Activated T-cell treated with anti-CD3 and anti-CD28 coated beads, Interleukin-2, amount 50 U/mL, for 4 hours (primary cell): ENCODE results near the gene NADK. TPM values are rescaled to one million over a fixed set of nuclear protein-coding genes. Genes with fewer than 3 reads are reported as not detected.
A peak's percentile ranks its signal among the peaks of the same experiment; 100 is the strongest.

ENCODE experiments used
- ATAC-seq, 2 donors: fragments of 200-7000 bp; cut with Tn5 transposase; one replicate each; pipeline ENCODE4 v1.10.0; 2021
- DNase-seq: peaks from one replicate; pipeline ENCODE4 v3.0.0-alpha.2; 2020
- H3K27me3 Mint-ChIP-seq: one replicate; pipeline ENCODE4 v1.8.0; 2021; ENCODE audit warnings: low read depth, mixed read lengths
- H3K36me3 Mint-ChIP-seq: one replicate; pipeline ENCODE4 v1.8.0; 2022; ENCODE audit warnings: mixed read lengths; ENCODE audit not compliant: insufficient read depth
- H3K4me1 Mint-ChIP-seq: one replicate; pipeline ENCODE4 v1.8.0; 2021; ENCODE audit warnings: low read depth, mixed read lengths
- H3K4me3 Mint-ChIP-seq: one replicate; pipeline ENCODE4 v1.8.0; 2021; ENCODE audit warnings: mild to moderate bottlenecking, moderate library complexity, mixed read lengths
- H3K9me3 Mint-ChIP-seq: one replicate; pipeline ENCODE4 v1.8.0; 2021; ENCODE audit warnings: mixed read lengths
- total RNA-seq, 3 donors: library from RNA; stranded (reverse); gene quantifications; one replicate each; pipeline ENCODE4 v1.2.1, GENCODE V29; 2021

Gene NADK
- total RNA-seq, 3 donors from 2014 or later, result 98.7 to 108 (median 106) TPM

DNA sequence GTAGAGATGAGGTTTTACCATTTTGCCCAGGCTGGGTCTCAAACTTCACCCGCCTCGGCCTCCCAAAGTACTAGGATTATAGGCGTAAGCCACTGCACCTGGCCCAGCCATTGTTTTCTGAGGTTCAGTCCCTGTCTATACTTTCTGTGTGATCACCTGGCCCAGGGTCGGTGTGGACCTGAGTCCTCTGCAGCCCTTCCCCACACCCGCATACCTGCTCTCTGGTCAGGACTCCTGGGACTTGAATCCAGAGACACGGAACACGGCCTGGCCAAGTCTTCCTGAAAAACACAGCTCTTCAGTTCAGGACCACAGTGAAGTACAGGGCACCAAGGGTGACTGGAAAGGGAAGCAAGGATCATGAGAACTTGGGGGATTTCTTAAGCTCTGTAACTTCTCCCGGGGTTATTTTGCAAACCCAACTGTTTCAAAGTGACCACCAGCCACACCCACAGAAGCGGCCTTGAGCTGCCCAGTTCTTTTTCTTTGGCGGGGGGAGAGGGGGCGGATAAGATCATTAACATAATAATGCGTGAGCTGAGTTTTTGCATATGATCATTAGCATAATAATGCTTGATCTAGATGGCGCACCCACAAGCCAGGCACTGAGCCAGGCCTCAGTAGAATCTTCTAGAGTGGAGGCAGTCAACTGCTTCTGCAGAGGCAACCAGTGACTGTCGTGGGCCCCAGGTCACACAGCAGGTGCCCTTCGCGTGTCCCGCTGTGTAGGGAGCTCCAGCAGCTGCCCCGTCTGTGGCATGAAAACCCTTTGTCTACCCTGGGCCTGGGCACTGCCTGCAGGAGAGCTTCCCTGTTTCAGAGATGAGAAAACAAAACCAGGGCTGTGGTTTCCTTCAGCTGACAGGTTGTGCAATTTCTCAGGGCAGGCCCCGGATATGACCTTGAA is 1.7 kb upstream of the NADK start:
- Mint-ChIP-seq H3K36me3 (no peaks in the 10 kb centered on the region), H3K27me3 (no peaks in the 10 kb centered on the region), H3K4me1 (peaks cover 65% of the 10 kb centered on the region), H3K9me3 (no peaks in the 10 kb centered on the region), H3K4me3 (peak overlapping the region; percentile 78)
- no peak for DNase-seq
- ATAC-seq, result peak; percentile 16 to 28

DNA sequence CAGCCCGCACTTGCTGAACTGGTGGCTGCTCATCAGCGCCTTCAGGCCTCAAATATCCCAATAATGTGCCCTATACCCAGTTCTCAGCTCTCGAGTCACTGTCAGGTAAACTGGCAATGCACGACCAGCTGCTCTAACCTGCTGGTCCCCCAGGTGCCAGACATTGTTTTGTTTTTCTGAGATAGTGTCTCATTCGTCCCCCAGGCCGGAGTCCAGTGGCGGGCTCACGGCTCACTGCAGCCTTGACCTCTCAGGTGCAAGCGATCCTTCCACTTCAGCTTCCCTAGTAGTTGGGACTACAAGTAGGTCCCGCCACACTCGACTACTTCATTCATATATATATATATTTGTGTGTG is 1.0 kb upstream of the NADK start:
- DNase-seq (no peak), ATAC-seq (no peak)
- no peaks in the 10 kb centered on the region for H3K27me3 Mint-ChIP-seq
- H3K4me1 Mint-ChIP-seq, result peaks cover 69% of the 10 kb centered on the region
- peak overlapping the region; percentile 78 for H3K4me3 Mint-ChIP-seq
- no peaks in the 10 kb centered on the region for H3K9me3 Mint-ChIP-seq
- H3K36me3 Mint-ChIP-seq, result no peaks in the 10 kb centered on the region

DNA sequence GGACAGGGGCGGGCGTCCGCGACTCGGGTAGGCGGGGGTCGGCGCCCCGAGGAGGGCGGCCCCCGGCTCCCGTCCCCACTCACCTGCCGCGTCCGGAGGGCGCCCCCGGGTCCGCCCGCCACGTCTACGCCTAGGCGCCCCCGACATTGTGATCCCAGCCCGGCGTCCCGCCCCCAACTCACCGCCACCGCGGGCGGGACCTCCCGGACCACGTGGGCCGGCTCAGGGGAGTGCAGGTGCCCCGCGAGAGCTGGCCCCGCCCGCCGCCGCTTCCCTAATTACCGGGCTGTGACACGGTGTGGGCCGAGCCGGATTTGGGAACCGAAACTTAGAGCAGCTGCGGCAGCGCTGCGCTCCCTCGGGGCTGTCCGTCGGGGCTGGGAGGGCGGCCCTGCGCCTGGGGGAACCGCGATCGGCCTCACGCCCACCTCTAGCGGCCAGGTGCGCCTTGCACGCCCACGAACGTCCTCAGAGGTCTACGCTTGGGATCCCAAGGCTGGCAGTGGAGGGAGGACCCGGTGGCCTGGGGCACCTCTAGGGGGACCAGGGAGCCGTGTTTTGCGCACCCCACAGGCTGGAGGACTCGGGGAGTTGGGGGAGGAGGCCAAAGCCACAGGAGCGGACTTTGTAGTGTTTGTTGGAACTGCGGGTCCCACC is 521 bp upstream of the NADK start:
- Mint-ChIP-seq H3K36me3 (no peaks in the 10 kb centered on the region), H3K4me3 (peak overlapping the region; percentile 78), H3K9me3 (no peaks in the 10 kb centered on the region), H3K4me1 (peaks cover 70% of the 10 kb centered on the region), H3K27me3 (no peaks in the 10 kb centered on the region)
- peak; percentile 73 for DNase-seq
- peak; percentile 62 for ATAC-seq

DNA sequence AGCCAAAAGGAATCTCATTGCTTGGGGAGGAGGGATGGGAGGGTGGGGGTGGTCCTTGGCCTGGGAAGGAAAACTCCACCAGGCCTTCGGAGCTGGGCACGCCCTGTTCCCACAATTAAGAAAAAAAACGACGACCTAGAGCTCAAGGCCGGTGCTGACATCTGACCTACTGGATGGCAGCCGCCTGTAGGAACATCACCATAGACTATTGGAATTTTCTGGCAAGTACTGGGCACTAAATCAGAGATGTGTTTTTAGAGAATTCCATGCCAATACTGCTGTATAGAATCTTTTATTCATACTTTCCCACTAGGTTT is 729 bp downstream of the NADK start:
- Mint-ChIP-seq H3K9me3 (no peaks in the 10 kb centered on the region), H3K36me3 (peaks cover under 1% of the 10 kb centered on the region), H3K4me1 (peaks cover 59% of the 10 kb centered on the region), H3K4me3 (peak overlapping the region; percentile 81), H3K27me3 (no peaks in the 10 kb centered on the region)
- DNase-seq (no peak), ATAC-seq (no peak)

DNA sequence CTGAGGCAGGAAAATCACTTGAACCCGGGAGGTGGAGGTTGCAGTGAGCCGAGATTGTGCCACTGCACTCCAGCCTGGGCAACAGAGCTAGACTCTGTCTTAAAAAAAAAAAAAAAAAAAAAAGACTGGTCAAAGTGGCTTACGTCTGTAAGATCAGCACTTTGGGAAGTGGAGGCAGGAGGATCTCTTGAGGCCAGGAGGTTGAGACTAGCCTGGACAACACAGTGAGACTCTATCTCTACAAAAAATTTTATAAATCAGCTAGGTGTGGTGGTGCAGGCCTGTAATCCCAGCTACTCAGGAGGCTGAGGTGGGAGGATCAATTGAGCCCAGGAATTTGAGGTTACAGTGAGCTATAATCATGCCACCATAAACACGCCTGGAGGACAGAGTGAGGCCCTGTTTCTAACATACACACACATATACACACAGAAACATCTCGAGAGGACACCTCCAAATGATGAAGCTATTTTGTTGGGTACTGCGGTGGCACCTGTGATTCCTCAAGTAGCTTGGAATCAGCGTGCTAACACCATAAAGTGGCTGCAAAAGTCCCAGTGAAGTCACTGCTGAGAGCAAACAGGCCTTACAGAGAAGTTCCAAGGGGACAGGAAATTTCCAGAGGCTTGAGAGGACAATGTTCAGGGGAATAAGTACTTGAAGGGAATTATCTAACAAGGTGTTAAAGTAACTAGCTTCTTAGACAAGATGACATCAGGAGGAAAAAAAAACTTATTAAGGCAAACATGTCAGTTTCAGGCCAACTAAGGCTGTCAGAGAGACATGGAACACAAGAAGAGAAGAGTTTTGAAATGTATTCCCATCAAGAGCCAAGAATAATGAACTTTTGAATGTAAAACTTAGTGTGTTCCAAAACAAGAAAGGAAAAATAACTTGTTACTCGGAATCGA is 1.3 kb downstream of the NADK start:
- DNase-seq, result no peak
- Mint-ChIP-seq H3K4me3 (peak overlapping the region; percentile 81), H3K9me3 (no peaks in the 10 kb centered on the region), H3K27me3 (no peaks in the 10 kb centered on the region), H3K4me1 (peaks cover 58% of the 10 kb centered on the region), H3K36me3 (peaks cover 4% of the 10 kb centered on the region)
- no peak for ATAC-seq

DNA sequence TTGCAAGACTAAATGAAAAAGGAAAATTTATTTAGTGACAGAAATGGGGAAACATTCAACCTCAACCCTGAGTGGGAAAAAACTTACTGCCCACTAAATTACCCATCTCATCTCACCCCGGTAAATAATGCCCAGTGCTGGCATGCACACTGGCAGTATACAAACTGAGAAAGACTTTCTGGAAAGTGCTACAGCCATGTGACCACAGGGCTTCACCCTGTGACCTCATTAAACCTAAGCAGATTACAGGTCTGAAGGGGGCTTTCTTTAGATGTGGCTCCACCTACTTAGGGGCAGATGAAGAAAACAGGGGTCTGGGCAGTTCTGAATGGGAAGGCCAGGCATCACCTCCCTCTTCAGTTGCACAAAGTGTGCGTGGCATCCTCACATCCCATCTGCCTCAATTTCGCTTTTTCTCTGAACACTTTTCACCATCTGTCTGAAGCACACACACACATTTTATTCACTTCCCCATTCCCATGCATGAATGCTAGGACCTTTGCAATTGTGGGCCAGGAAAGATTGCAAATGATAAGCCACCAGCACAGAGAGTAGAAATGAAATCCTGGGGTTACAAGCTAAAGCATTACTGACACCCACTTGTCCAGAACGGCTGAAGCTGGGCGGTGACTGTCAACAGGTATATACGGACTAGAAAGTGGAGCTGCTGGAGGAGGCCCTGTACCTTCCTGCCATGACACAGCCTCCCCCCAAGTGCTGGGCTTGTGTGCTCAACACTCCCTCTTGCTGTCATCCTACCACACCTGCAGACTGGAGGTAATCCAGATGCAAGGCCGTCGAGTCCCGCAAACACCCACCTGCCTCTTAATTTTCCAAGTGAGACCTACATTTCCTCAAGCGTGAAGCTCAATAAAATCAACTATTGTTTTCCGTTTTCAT is 2.7 kb downstream of the NADK start:
- ATAC-seq (no peak), DNase-seq (no peak)
- Mint-ChIP-seq H3K27me3 (no peaks in the 10 kb centered on the region), H3K4me3 (peak overlapping the region; percentile 81), H3K36me3 (peaks cover 10% of the 10 kb centered on the region), H3K9me3 (no peaks in the 10 kb centered on the region), H3K4me1 (peaks cover 48% of the 10 kb centered on the region)

DNA sequence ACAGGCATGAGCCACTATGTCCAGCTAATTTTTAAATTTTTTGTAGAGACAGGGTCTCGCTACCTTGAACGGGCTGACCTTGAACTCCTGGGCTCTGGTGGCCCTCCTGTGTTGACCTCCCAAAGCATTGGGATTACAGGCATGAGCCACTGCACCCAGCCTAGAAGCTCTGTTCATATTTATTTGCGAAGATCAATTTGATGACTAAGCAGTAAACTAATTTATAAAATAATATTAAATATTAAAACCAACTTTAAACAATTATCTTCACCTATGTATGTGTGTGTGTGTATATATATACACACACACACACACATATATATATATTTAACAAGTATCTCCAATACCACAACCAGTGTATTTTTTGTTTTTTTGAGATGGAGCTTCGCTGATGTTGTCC is 4.4 kb downstream of the NADK start:
- H3K9me3 Mint-ChIP-seq, result no peaks in the 10 kb centered on the region
- no peaks in the 10 kb centered on the region for H3K27me3 Mint-ChIP-seq
- H3K4me1 Mint-ChIP-seq, result peaks cover 32% of the 10 kb centered on the region
- ATAC-seq (no peak), DNase-seq (no peak)
- H3K36me3 Mint-ChIP-seq, result peaks cover 13% of the 10 kb centered on the region
- no peak overlapping the region for H3K4me3 Mint-ChIP-seq

DNA sequence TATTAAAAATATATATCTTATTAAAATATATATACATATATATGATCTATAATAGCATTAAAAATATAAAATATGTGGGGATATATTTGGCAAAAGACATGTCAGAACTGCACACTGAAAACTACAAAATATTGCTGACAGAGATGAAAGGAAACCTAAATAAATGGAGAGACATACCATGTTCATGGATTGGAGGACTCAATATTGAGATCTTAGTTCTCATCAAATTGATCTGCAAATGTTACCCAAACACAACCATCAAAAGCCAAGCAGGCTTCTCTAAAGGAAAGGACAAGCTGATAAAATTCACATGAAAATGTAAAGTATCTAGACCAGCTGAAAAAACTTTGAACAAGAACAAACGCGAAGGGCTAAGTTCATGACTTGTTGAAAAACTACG is 7.2 kb downstream of the NADK start:
- no peak for DNase-seq
- no peaks in the 10 kb centered on the region for H3K9me3 Mint-ChIP-seq
- H3K4me1 Mint-ChIP-seq, result peaks cover 24% of the 10 kb centered on the region

DNA sequence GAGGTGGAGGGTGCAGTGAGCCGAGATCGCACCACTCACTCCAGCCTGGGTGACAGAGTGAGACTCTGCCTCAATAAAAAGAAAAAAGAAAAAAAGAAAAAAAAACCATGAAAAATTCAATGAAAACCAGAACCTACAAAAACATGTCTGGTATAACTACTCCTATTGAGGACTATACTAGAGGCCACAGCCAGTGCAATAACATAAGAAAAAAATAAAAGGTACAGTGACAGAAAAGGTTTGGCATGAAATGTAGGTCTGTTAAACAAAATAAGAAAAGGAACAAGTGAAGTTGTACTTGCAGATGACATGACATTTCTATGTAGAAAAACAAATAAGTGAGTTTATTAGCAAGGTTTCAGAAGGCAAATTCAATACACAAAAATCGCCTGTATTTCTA is 8.2 kb downstream of the NADK start:
- H3K9me3 Mint-ChIP-seq, result no peaks in the 10 kb centered on the region
- no peak overlapping the region for H3K4me3 Mint-ChIP-seq
- no peak for ATAC-seq

More for the DNA sequence above, 7.2 kb downstream of the NADK start:
- no peaks in the 10 kb centered on the region for H3K27me3 Mint-ChIP-seq
- no peak for ATAC-seq
- H3K36me3 Mint-ChIP-seq, result peaks cover 20% of the 10 kb centered on the region
- no peak overlapping the region for H3K4me3 Mint-ChIP-seq

DNA sequence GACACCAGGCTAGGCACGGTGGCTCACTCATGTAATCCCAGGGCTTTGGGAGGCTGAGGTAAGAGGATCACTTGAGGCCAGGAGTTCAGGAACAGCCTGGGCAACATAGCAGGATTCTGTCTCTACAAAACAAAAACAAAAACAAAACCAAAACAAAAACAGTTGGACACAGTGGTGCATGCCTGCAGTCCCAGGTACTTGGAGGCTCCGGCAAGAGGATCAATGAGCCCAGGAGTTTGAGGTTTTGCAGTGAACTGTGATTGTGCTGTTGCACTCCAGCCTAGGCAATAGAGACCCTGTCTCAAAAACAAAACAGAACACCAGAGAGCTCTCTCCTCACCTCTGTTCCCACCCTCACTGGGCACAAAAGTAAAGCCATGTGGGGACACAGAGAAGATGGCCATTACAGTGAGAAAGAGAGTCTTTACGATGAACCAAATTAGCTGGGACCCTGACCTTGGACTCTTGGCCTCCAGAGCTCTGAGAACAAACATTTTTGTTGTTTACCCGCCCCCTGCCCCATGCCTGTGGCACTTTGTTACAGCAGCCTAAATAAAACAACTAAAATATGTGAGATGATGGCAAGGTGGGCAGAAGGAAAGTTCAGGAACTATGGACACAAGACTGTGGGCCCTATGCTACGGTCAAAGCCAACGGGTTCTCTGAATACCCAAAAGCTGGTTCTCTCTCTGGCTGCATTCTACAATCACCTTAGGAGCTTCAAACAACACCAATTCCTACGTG is 9.8 kb downstream of the NADK start:
- Mint-ChIP-seq H3K9me3 (no peaks in the 10 kb centered on the region), H3K4me3 (no peak overlapping the region), H3K27me3 (no peaks in the 10 kb centered on the region), H3K4me1 (peaks cover 8% of the 10 kb centered on the region), H3K36me3 (peaks cover 26% of the 10 kb centered on the region)
- no peak for ATAC-seq
- no peak for DNase-seq

More for the DNA sequence above, 8.2 kb downstream of the NADK start:
- no peak for DNase-seq
- peaks cover 14% of the 10 kb centered on the region for H3K4me1 Mint-ChIP-seq
- peaks cover 20% of the 10 kb centered on the region for H3K36me3 Mint-ChIP-seq
- H3K27me3 Mint-ChIP-seq, result no peaks in the 10 kb centered on the region

DNA sequence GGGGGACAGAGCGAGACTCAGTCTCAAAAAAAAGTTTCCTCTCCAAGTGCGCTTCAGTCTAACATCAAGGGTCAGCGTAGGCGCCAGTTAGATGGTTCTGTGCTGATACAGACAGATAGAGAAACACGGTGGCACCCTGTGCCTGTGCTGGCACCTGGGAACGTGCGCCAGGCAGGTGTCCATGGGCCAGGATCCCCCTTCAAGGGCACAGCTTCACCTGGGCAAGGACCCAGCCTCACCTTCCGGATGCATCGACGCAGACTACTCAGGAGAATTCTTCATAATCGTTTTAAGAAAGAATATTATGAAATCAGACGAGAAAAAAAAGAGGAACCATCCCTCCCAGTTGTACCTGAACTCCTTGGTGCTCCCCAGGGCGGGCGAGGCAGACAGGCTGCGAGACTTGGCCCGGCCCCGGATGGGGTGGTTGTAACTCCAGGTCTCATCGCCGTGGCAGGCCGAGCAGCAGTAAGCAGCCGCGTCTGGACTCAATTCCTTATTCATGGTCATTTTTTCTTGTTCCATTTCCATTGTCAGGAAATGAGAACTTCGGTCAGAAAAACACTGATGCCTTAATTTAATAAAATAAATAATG is 13.3 kb downstream of the NADK start:
- Mint-ChIP-seq H3K27me3 (no peaks in the 10 kb centered on the region), H3K9me3 (no peaks in the 10 kb centered on the region), H3K4me1 (peaks cover 4% of the 10 kb centered on the region), H3K36me3 (peaks cover 16% of the 10 kb centered on the region), H3K4me3 (no peak overlapping the region)
- no peak for ATAC-seq
- DNase-seq, result no peak

DNA sequence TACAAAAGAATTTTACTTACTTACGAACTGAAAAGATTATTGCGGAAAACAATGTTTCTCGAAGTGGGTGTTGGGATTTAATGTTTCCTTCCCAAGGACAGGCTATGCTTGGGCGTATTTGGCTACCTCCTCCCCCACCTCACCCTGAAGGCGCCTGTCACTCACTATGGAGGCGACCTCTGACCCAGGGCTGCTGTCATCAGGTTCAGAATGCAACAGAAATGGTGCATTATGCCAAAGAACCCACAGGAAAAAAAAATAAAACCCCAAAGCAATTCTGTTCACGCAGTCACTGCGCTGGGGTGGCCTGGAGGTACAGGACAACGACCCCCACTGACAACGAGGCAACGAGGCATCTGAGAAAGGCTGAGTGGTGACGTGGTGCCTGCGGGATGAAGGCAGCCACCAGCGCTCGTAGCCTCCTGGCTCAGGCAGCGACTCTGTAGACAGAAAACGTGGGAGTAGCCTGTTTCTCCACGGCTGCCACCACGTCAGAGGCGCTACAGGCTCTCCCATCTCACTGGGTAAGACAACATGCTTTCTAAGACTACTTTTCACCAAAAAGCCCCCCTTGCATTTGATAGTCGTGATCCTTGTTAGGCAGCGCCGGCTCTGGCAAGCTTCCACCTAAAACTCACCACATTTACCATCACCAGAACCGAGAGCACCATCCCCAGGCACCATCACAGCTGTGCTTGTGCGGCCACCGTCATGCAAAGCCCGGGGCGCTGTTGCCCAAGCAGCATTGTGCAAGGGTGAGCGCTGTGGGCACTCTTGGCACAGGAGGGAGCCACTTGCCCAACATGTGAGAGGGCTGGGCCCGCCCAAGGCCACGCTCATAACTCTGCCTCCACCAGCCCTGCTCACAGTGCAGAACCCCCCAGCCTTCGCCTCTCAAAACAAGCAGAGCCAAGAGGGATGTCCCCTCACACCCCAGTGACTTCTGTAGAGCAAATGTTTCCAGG is 14.3 kb downstream of the NADK start:
- Mint-ChIP-seq H3K9me3 (no peaks in the 10 kb centered on the region), H3K4me3 (no peak overlapping the region), H3K36me3 (peaks cover 19% of the 10 kb centered on the region), H3K4me1 (peaks cover 4% of the 10 kb centered on the region), H3K27me3 (no peaks in the 10 kb centered on the region)
- DNase-seq (no peak), ATAC-seq (no peak)
